NAMALWA (cell line): ENCODE measurements around the gene TMEM176A.

Experiments
- DNase-seq: peaks from one replicate; pipeline ENCODE4 v3.0.0-alpha.2; 2015; ENCODE audit warnings: low spot score

Gene TMEM176A

DNA sequence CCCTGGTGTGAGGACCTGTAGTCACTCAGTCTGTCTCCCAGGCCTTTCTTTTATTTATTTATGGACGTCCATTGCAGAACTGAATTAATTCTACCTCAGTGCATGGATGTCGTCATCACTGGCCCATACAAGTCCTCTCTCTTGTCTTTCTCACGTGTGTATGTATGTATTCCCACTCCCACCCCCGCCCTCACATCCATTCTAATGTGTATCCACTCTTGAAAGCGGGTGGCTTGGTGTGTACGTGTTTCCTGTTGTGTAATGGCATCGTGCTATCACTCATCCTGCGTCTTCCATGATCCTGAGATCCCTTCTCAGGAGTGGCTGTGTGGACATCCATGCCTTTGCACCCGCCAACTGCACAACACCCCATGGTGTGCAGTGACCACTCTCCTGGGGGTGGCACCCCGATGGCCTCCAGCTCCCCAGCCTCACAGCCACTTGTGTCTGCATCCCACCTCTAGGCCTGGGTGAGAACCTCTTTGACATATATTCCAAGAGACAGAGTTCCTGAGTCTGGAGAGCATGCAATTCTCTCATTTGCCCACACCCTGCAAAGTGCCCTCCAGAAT, 48.7 kb downstream of the TMEM176A start:
- DNase-seq: no peak

DNA sequence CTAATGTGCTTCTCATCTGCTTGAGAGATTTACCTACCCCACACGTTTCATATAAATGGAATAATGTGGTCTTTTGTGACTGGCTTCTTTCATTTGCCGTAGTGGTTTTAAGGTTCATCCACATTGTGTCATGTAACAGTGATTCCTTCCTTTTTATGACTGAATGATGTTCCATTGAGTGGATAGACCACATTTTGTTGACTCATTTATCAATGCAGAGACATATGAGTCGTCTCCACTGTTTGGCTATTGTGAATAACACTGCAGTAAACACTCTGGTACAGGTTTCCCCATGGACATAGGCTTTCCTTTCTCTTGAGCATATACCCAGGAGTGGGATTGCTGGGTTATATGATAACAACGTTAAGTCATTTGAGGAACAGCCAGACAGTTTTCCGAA, 49.7 kb downstream of the TMEM176A start:
- no peak for DNase-seq

DNA sequence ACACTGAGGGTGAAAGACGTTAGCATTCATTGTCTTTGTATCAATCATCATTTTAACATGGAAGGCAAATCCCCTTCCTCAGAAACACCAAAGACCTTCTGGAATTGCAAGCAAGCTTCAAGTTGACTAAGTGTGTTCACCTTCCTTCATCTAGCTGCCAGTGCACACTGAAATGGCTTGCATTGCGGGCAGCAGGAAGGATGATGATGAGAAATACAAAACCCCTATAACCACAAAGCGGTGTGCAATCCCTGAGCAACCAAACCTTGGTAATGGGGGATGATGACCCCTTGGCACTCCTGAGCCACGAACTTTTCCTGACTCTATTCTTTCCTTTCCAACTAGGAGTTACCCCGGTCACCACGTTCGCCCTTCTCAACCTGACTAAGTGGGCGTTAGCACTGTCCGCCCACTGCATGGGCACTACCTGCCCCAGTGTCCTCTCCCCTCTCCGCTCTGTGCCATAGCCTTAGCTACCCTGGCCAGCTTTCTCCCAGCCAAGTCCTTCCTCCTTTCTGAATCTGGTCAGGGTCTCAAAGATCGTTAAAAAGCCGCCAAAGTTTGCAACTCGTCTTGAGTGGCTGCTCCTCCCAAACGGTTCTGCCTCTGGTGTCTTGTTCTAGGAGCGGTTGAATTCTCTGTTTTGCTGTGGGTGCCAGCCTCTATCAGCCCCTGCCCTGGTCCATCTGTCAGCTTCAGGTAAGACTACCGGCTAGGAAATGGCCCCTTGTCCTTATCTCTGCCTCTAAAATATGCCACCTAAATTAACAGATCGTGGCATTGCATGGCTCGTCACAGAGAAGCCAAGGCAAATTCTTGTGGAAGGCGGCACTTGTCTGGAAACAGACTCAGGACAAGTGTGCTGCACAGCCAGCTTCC, 51.2 kb downstream of the TMEM176A start:
- no peak for DNase-seq

DNA sequence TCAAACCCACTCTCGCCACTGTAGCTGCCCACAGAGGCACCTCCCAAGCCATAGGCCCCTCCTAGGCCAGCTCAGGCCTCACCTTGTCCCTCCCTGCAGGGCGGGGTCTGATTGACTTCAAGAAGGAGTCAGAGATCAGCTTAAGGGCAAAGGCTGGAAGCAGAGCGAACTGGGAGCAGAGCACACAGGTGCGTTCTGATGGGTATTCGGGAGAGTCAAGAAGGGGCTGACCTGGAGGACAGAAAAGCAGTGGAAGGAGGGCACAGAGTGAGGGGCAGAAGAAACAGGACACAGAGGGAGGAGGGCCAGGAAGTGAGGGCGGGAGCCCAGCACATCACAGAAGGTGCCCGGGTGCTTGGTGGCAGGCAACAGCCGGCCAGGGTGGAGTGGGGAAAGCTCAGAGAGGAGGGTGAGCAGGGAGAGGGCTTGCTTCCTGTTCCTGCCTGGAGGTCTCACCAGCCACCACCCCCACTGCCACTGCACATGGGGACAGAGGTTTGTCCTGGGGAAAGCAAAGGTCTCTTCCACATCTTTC, 51.9 kb downstream of the TMEM176A start, which contains the start of gene AOC1:
AOC1 (plus strand) TSS at position 147 of the 535 bp plus-strand sequence. CDS start 3,954 bp downstream, outside the sequence.
- no peak for DNase-seq

DNA sequence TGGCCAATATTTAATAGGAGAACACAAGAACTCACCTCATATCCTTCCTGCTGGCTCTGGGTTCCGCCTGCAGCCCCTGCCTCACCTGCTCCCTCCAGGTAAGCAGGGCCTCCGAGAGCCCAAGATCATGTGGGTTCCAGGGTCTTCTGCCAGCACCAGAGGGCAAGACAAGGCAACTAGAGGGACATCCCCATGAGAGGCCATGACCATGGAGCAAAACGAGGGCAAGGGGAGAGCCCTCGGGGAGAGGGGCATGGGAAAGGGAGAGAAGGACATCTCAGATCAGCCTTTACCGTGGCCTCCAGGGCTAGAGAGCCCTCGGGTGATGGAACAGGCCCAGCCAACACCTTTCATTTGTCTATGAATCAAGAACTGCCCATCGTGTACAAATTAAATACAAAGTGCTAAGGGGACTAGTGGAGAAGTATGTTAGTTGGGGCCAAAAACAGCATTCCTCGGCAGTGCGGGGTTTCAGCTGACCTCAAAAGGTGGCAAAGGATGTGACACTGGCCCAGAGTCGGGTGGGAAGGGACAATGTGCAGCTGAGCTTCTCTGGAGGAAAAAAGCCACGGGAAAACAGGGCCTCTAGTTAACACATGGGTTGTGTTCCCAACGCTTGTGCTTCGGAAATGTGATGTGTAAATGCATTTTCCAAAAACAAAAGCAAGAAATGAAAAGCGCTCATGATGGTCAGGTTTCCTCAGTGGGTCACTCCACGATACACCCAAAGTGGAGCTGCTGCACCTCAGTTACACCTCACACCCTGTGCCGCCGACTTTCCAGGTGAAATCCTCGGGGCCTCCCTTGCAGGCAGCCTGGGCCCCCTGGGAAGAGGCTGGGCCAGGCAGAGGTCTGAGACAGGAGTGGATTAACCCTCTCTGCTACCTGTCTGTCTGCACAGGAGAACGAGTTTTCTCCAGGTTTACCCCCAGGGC, 53.8 kb downstream of the TMEM176A start:
- DNase-seq: no peak
